ENCODE data around the gene TMEM191C.
"Not testable (repeated sequence)": the region's sequence is repeated elsewhere in the genome, so short reads cannot be mapped to it uniquely, and the experiment has no call there.

Gene TMEM191C

DNA sequence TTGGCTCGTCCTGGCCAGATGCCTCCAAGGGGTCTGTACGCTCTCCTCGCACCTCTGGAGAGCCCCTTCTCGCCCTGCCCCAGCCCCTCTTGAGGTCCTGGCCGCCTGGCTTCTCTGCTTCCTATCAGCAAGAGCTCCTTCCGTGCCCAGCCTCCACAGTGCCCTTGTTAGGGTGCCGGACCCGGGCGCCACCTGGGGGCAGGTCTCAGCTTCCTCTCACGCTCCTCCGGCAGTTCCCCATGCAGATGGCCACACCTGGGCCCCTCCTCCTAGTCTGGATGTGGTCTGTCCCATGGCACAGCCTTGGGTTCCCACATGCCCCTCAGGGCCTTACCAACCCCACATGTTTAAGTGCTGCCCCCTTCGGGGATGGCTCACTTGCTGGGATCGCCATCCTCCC lies 6.5 kb downstream of the TMEM191C start:
- not testable (repeated sequence) for DNase-seq

- not testable (repeated sequence) for DNase-seq
Measured at GRCh38 chr22:21484039-21484438, 16.9 kb downstream of the TMEM191C start.

GRCh38 chr22:21487723-21488122 lies 20.5 kb downstream of the TMEM191C start:
- DNase-seq = not testable (repeated sequence)

DNA sequence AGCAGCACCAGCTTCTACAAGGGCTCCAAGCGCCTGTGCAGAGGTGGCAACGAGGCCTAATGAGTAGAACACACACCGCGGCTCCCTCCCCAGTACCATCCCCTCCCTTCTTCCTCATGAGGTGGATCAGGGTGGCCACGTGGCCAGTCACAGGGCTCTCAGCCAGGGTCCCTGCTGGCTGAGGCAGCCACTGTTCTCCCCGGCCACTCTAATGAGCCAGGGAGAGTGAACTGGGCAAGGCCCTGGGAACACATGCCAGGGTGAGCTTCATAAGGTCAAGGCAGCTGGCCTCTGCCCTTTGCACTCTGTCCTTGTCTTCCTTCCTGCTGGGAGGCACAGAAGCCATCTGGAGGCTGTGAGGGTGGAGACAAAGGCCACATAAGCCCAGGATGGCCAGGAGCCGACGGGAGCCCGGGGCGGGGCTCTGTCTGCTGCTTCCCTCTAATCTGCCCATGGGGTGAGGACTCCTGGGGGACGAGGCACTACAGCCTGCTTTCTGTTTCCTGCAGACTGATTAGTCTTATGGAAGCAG lies 22.0 kb downstream of the TMEM191C start:
- DNase-seq = not testable (repeated sequence)

DNA sequence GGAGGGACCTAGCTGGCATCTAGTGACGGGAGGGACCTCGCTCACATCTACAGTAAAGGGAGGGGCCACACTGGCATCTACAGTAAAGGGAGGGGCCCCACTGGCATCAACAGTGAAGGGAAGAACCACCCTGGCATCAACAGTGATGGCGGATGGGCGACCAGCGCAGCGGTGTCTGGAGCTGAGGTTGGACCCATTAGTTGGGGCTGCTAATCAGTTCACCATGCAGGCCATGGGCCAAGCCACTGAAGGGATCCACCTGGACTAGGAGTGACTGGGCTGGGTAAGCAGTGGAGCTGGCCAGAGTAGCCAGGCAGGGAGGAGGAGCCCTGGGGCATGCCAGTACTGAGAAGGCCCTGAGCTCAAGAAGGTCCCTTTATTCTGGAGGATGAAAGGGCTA lies 23.4 kb downstream of the TMEM191C start:
- not testable (repeated sequence) for DNase-seq

- DNase-seq = not testable (repeated sequence)
Measured at GRCh38 chr22:21492271-21492670, 25.1 kb downstream of the TMEM191C start.

DNA sequence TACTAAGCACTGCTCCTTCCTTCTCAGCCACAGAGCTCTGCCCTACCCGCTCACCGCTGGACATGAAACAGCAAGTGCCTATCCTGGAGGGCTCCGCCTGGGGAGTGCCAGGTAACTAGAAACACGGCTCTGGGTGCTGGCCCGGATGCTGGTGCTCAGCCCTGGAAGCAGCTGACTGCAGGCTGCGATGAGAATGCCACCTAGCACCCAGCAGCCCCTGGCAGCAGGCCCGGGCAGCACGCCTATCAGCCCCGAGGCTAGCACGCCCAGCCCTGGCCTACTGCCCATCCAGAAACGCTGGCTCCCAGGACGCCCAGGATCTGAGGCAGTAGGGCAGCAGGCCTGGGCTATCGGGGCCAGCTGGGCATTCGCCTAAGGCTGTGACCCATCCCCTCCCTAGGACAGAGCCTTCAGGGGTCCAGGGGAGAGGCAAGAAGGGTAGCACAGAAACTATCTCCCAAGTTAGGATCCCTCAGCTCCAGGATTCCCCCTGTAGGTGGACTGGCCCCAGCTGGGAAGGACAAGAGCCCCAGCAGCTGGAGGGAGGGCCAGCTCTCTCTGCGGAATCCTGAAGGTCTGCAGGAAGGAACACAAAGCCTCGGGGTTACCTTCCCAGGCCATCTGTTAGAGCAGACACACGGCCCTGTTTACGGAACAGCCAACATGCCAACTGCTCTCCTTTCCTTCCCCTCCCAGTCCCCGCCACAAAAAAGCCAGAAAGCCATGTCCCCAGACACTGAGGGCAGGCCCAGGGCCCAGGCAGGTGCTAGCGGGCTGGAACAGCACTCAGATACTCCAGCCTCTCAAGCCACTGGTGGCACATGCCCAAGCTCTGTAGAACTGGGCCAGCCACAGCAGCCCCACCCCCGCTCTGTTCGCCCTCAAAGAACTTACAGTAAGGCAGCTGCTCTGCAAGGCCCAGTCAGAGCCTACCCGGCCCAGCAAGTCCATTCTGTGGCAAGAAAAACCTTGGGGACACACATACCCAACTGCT lies 26.9 kb downstream of the TMEM191C start:
- DNase-seq = not testable (repeated sequence)

DNA sequence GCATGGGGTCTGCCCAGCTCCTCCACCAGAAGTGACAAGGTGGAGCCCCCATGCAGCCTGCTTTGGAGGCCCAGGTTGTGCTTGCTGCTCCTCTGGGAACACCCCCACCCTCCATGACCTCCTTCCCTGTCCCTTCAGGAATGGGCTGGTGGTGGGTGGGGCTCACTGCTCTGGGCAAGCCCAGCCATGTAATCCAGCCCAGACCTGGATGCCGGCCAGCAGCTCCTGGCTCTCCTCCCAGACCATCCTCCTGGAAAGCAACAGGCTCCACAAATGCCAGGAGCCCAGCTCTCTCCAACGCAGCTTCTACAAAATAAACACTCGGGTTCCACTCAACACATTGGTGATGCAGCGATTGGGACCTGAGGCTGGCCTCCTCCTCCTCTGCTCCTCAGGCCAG lies 30.8 kb downstream of the TMEM191C start:
- not testable (repeated sequence) for DNase-seq

DNA sequence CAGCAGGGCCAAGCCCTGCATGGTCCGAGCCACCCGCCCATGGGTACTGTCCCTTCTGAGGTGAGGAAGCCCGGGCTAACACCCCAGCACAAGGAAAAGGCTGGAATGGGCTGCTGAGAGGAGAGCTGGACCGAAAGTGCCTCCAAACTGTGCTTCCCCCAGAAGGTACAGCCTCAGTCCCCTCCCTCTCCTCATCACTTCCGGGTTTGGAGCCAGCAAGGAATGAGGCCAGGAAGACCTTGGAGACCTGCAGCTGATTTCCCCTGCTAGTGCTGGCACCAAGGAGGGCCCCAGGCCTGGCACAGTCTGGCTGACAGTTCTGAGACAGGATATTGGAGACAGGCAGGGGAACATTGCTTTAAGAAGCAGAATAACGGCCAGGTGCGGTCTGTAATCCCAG lies 31.3 kb downstream of the TMEM191C start:
- DNase-seq = not testable (repeated sequence)

- DNase-seq = not testable (repeated sequence)
Measured at GRCh38 chr22:21499623-21500506, 32.7 kb downstream of the TMEM191C start.

DNA sequence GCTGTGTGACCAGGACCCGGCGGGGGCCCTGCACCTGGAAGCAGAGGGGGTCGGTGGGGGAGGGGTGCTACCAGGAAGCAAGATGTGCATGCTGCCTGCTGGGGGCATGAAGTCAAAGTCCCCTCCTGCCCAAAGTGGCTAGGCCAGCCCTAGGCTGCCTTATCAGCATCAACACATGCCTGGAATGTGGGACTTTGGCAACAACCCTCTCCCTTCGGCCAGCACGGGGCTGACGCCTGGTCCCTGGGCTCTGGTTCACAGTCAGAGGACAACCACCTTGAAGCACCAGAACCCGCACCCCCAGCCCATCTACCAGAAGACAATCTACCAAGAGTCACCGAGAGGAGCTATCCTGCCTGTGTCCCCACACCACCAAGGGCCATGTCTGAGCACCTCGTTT lies 43.2 kb downstream of the TMEM191C start:
- not testable (repeated sequence) for DNase-seq

GRCh38 chr22:21512022-21512421 lies 44.8 kb downstream of the TMEM191C start:
- DNase-seq = not testable (repeated sequence)

GRCh38 chr22:21514117-21514516 lies 46.9 kb downstream of the TMEM191C start:
- not testable (repeated sequence) for DNase-seq

DNA sequence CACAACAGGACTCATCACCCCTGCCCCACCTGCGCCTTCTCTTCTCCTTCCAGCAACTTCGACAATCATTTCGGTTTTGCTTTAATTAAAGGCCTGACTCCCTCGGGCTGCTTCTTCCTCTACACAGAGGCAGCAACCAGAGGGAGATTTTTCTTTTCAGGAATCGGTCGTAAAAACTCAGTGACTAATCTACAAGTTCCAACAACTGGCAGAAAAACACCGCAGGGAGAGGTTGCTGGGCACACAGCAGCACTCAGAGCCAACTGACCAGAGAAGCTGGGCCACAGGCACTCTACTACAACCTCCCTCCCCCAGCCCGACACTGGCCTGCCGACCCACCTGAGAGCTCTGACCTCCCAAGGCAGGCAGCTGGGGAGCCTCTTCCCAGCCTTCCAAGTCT lies 48.0 kb downstream of the TMEM191C start:
- not testable (repeated sequence) for DNase-seq

- not testable (repeated sequence) for DNase-seq
Measured at GRCh38 chr22:21516522-21516921, 49.3 kb downstream of the TMEM191C start.

DNA sequence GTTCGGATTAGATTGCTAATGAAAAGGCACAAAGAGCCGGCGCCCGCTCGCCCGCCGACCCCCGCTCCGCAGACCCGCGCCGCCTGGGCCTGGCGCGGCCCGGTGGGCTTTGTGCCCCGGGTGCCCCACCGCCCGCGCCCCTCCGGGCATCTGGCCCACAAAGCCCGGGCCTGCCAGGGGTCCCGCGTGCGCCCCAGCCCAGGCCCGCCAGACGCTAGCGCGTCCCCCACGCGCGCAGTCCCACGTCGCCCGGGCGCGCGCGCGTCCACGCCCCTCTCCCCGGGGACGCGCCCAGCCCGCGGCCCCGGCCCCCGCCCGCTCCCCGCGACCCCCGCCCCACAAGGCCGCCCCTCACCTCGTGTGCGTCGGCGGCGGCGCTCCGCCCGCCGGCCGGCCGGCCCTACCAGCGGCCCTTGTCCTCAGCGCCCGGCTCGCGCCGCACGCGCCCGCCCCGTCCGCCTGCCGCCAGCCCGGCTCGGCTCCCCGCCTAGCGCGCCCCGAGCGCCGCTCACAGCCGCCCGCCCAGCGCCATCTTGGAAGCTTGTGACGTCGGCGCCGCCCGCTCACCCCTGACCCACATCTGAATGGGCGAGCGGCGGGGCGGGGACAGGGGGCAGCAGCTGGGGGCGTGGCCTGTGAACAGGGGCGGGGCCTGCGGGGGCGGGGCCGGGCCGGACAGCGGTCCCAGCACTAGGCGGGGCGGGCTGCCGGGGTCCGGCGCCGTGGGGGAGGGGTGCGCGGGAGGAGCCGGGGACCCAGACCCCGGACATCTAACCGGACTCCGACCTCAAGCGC lies 50.0 kb downstream of the TMEM191C start:
- DNase-seq = not testable (repeated sequence)
